HEK293 (cell line): ENCODE results near the gene QPCTL.
A peak's percentile ranks its signal among the peaks of the same experiment; 100 is the strongest.

Source experiments
- CTCF ChIA-PET: fragments of 350-600 bp; formaldehyde crosslinking; extraction: SDS; loops from one replicate; lab custom pipeline; 2021; ENCODE audit warnings: antibody characterized with exemption; lab: Yijun Ruan, JAX
- POLR2A ChIA-PET: fragments of 300-600 bp; formaldehyde crosslinking; extraction: SDS; loops from one replicate; lab custom pipeline; 2020; ENCODE audit warnings: antibody characterized with exemption, inconsistent platforms; lab: Yijun Ruan, JAX
- H3K27ac ChIP-seq: fragments of 200-500 bp; sonication (Bioruptor generic); 2 replicates; pipeline ENCODE4 v1.5.1; 2014; ENCODE audit warnings: low read depth, low read length, control low read depth, inconsistent platforms; ENCODE audit errors: extremely low read depth
- H3K36me3 ChIP-seq, 2 experiments: fragments of 200-500 bp in 1 of 2; sonication (Bioruptor generic) in 1 of 2; 1 replicate in 1 of 2; 2 replicates in 1 of 2; pipeline ENCODE4 v1.5.1; 2014 to 2017; ENCODE audit warnings: inconsistent platforms in 2 of 2, low read length in 2 of 2; ENCODE audit not compliant: control insufficient read depth in 2 of 2, insufficient read depth in 1 of 2
- H3K4me1 ChIP-seq: fragments of 200-500 bp; sonication (Bioruptor generic); 2 replicates; pipeline ENCODE4 v1.5.1; 2014; ENCODE audit warnings: mild to moderate bottlenecking, low read length, inconsistent platforms; ENCODE audit not compliant: control insufficient read depth, insufficient read depth
- H3K4me3 ChIP-seq: 2 replicates; pipeline ENCODE4 v1.5.1; 2011; ENCODE audit warnings: low read depth, mild to moderate bottlenecking, control low read depth, low read length, moderate library complexity
- H3K9me3 ChIP-seq: fragments of 200-500 bp; sonication (Bioruptor generic); 2 replicates; pipeline ENCODE4 v1.5.1; 2014; ENCODE audit warnings: low read depth, low read length, inconsistent platforms; ENCODE audit not compliant: control insufficient read depth, insufficient read depth
- EGR2 ChIP-seq: fragments of 450-650 bp; formaldehyde crosslinking; IDR thresholded peaks from 2 replicates; pipeline ENCODE4 v1.5.1; 2016; ENCODE audit warnings: low read depth, missing biosample characterization, missing genetic modification characterization
- GLIS1 ChIP-seq: fragments of 450-650 bp; formaldehyde crosslinking; IDR thresholded peaks from 2 replicates; pipeline ENCODE4 v1.5.1; 2016; ENCODE audit warnings: missing biosample characterization, missing genetic modification characterization
- HOXA7 ChIP-seq: sonication (generic); formaldehyde crosslinking; IDR thresholded peaks from 2 replicates; pipeline ENCODE4 v1.8.1; 2022; ENCODE audit warnings: missing genetic modification reagents, borderline replicate concordance
- HOXD13 ChIP-seq: sonication (generic); formaldehyde crosslinking; IDR thresholded peaks from 2 replicates; pipeline ENCODE4 v1.8.0; 2022; ENCODE audit warnings: missing genetic modification reagents, borderline replicate concordance
- PATZ1 ChIP-seq: fragments of 450-650 bp; formaldehyde crosslinking; IDR thresholded peaks from 2 replicates; pipeline ENCODE4 v1.5.1; 2016; ENCODE audit warnings: missing biosample characterization, missing genetic modification characterization
- ZBTB11 ChIP-seq: fragments of 450-650 bp; formaldehyde crosslinking; conservative IDR thresholded peaks from 2 replicates; pipeline ENCODE4 v1.5.1; 2016; ENCODE audit warnings: low read depth, missing biosample characterization, missing genetic modification characterization
- ZEB2 ChIP-seq: fragments of 450-650 bp; formaldehyde crosslinking; IDR thresholded peaks from 2 replicates; pipeline ENCODE4 v1.5.1; 2016; ENCODE audit warnings: missing biosample characterization, missing genetic modification characterization
- ZNF10 ChIP-seq: fragments of 450-650 bp; formaldehyde crosslinking; IDR thresholded peaks from 2 replicates; pipeline ENCODE4 v1.5.1; 2017; ENCODE audit warnings: missing biosample characterization, missing genetic modification characterization
- ZNF302 ChIP-seq: fragments of 450-650 bp; formaldehyde crosslinking; IDR thresholded peaks from 2 replicates; pipeline ENCODE4 v1.5.1; 2016; ENCODE audit warnings: missing biosample characterization, missing genetic modification characterization, low read depth
- ZNF366 ChIP-seq: fragments of 450-650 bp; formaldehyde crosslinking; conservative IDR thresholded peaks from 2 replicates; pipeline ENCODE4 v1.5.1; 2016; ENCODE audit warnings: missing biosample characterization, missing genetic modification characterization
- ZNF423 ChIP-seq: fragments of 450-650 bp; formaldehyde crosslinking; IDR thresholded peaks from 2 replicates; pipeline ENCODE4 v1.5.1; 2016; ENCODE audit warnings: missing biosample characterization, missing genetic modification characterization
- ZNF510 ChIP-seq: fragments of 450-650 bp; formaldehyde crosslinking; IDR thresholded peaks from 2 replicates; pipeline ENCODE4 v1.5.1; 2018; ENCODE audit warnings: mild to moderate bottlenecking, missing genetic modification characterization, missing biosample characterization; ENCODE audit not compliant: insufficient replicate concordance
- ZNF544 ChIP-seq: fragments of 450-650 bp; formaldehyde crosslinking; IDR thresholded peaks from 2 replicates; pipeline ENCODE4 v1.5.0; 2017; ENCODE audit warnings: missing biosample characterization, missing genetic modification characterization
- ZNF658 ChIP-seq: fragments of 450-650 bp; formaldehyde crosslinking; IDR thresholded peaks from 2 replicates; pipeline ENCODE4; 2016; ENCODE audit warnings: missing biosample characterization, missing genetic modification characterization
- ZNF792 ChIP-seq: fragments of 450-650 bp; formaldehyde crosslinking; IDR thresholded peaks from 2 replicates; pipeline ENCODE4 v1.5.1; 2016; ENCODE audit warnings: missing biosample characterization, missing genetic modification characterization
- ZSCAN16 ChIP-seq: fragments of 450-650 bp; formaldehyde crosslinking; IDR thresholded peaks from 2 replicates; pipeline ENCODE4 v1.5.1; 2016; ENCODE audit warnings: missing biosample characterization, missing genetic modification characterization
- ZXDB ChIP-seq: fragments of 450-650 bp; formaldehyde crosslinking; IDR thresholded peaks from 2 replicates; pipeline ENCODE4 v1.5.1; 2016; ENCODE audit warnings: missing biosample characterization, missing genetic modification characterization
- TF ChIP-seq, protein P1 (sequence below): fragments of 450-650 bp; formaldehyde crosslinking; IDR thresholded peaks from 2 replicates; pipeline ENCODE4; 2016; ENCODE audit warnings: missing biosample characterization, missing genetic modification characterization

The QPCTL gene

DNA sequence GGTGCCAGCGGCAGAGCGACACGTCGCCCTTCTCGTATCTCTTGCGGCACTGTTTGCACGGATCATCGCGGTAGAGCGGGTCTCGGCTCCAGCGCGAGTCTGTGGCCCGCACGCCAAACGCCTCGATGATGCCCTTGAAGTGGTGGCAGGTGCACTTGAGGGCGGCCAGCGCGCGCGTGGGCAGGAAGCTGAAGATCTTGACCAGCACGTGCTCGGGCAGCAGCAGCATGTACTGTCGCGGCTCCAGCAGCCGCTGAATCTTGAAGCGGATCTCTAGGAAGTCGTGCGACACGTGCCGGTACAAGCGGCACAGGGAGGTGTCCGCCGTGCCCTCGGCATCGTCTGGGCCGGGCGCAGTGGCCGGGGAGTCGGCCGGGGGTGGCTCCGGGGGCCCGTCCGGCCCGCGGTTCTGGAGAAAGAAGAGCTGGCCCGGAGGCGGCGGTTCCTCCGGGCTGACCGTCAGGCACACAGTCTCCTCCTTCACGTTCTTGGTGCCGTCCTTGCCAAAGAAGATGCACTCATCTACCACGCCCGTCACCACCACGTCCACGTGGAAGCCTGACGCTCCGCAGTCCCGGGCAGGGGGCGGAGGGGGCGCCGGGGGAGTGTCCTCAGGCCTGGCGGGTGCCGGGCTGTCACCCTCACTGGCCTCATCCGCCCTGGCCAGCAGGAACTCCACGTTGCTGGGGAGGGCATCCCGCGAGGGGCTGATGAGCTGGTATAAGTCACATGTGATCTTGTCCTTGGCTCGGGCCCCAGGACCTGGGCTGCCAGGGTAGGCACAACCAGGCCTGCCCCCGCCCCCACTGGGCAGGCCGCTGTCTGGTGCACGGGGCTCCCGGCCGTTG is 19.6 kb downstream of the QPCTL start:
- POLR2A ChIA-PET: interaction anchor here (0.6 to 1.5 kb wide), 2 partner anchors 19 to 41 kb away, joined by 3 to 4 read pairs; partner anchors contain the start of gene FBXO46
- H3K9me3 ChIP-seq: no peaks in the 10 kb centered on the region
- H3K4me3 ChIP-seq: no peak overlapping the region
- TF ChIP-seq GLIS1 (tag by site-specific recombination): no peak
- TF ChIP-seq, all 188 proteins: peak for 0
- no peak overlapping the region for H3K27ac ChIP-seq
- CTCF ChIA-PET: interaction anchor here (7.7 kb wide), 1 partner anchor 19 kb away, joined by 64 read pairs; the partner anchor contains the start of genes QPCTL and SNRPD2
- peaks cover 6 to 28% of the 10 kb centered on the region in 2 experiments; a peak in 2 of 3 replicates for H3K36me3 ChIP-seq
- H3K4me1 ChIP-seq: peaks cover 11% of the 10 kb centered on the region

DNA sequence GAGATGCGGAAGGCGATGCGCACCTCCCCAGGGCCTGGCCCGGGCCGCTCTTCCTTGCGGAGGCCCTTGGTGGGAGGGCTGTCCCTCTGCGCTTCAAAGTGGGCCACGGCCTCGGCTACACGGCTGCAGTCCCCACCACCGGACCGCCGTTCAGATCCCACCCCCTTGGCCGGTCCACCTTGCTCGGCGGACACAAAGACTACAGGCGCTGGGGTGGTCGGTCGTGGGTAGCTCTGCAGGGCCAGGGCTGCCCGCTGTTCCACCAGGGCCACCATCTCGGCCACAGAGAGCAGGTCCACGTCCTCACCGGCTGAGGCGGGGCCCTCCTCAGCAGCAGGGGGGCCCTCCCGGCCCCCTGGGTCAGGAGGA is 20.2 kb downstream of the QPCTL start:
- TF ChIP-seq ZNF10 (peak; percentile 74), ZNF366 (tag by site-specific recombination) (no peak), ZNF302 (no peak)

GRCh38 chr19:45713141-45713540 is 20.7 kb downstream of the QPCTL start:
- TF ChIP-seq ZNF792 (no peak), EGR2 (tag by site-specific recombination) (peak; percentile 32; the same call in 1 of the 2 replicates), HOXD13 (CRISPR knock-in tag) (no peak), ZSCAN16 (tag by site-specific recombination) (no peak)
- no peaks in the 10 kb centered on the region for H3K9me3 ChIP-seq
- no peak overlapping the region for H3K27ac ChIP-seq
- CTCF ChIA-PET: interaction anchor here (1.3 to 7.7 kb wide), 2 partner anchors 20 to 56 kb away, joined by 6 to 64 read pairs; partner anchors contain the start of genes QPCTL, SIX5 and SNRPD2
- peaks cover 6 to 28% of the 10 kb centered on the region in 2 experiments; a peak in 2 of 3 replicates for H3K36me3 ChIP-seq
- H3K4me3 ChIP-seq: no peak overlapping the region
- POLR2A ChIA-PET: interaction anchor here (1.5 to 2.4 kb wide), 2 partner anchors 18 to 21 kb away, joined by 4 to 12 read pairs; partner anchors contain the start of genes FBXO46, QPCTL and SNRPD2
- peaks cover 18% of the 10 kb centered on the region for H3K4me1 ChIP-seq

More for the DNA sequence above, 20.2 kb downstream of the QPCTL start:
- Histone ChIP-seq H3K27ac (no peak overlapping the region), H3K36me3 (peaks cover 6 to 28% of the 10 kb centered on the region in 2 experiments; a peak in 2 of 3 replicates), H3K4me1 (peaks cover 13% of the 10 kb centered on the region), H3K4me3 (no peak overlapping the region), H3K9me3 (no peaks in the 10 kb centered on the region)
- POLR2A ChIA-PET: interaction anchor here (1.5 to 2.4 kb wide), 2 partner anchors 18 to 20 kb away, joined by 4 to 12 read pairs; partner anchors contain the start of genes FBXO46, QPCTL and SNRPD2
- CTCF ChIA-PET: interaction anchor here (7.7 kb wide), 1 partner anchor 20 kb away, joined by 64 read pairs; the partner anchor contains the start of genes QPCTL and SNRPD2

- Histone ChIP-seq H3K4me3 (no peak overlapping the region), H3K4me1 (peaks cover 19% of the 10 kb centered on the region), H3K36me3 (peaks cover 14 to 34% of the 10 kb centered on the region in 2 experiments; a peak in 2 of 3 replicates), H3K9me3 (no peaks in the 10 kb centered on the region), H3K27ac (no peak overlapping the region; the same call in 1 of the 2 replicates)
- CTCF ChIA-PET: interaction anchor here (1.1 to 7.7 kb wide), 5 partner anchors 8 to 55 kb away, joined by 4 to 64 read pairs (median 5); partner anchors contain the start of genes QPCTL, SIX5 and SNRPD2
- POLR2A ChIA-PET: interaction anchor here (0.6 to 6.5 kb wide), 5 partner anchors 16 to 280 kb away, joined by 3 to 133 read pairs (median 6); partner anchors contain the start of genes CCDC61, FBXO46, QPCTL and SIX5
- TF ChIP-seq ZBTB11 (tag by site-specific recombination) (no peak), HOXA7 (no peak), PATZ1 (no peak), ZNF544 (tag by site-specific recombination) (no peak), ZNF658 (tag by site-specific recombination) (no peak), ZXDB (tag by site-specific recombination) (no peak), ZEB2 (tag by site-specific recombination) (no peak), ZNF423 (no peak), ZNF510 (tag by site-specific recombination) (no peak)
- TF ChIP-seq, protein P1, sequence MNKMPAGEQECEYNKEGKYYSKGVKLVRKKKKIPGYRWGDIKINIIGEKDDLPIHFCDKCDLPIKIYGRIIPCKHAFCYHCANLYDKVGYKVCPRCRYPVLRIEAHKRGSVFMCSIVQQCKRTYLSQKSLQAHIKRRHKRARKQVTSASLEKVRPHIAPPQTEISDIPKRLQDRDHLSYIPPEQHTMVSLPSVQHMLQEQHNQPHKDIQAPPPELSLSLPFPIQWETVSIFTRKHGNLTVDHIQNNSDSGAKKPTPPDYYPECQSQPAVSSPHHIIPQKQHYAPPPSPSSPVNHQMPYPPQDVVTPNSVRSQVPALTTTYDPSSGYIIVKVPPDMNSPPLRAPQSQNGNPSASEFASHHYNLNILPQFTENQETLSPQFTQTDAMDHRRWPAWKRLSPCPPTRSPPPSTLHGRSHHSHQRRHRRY: no peak
Measured at GRCh38 chr19:45715139-45715538, 22.7 kb downstream of the QPCTL start.
